Activated CD4-positive, alpha-beta T cell treated with anti-CD3 and anti-CD28 coated beads for 36 hours (primary cell): ENCODE data around the gene USHBP1. TPM values are rescaled to one million over a fixed set of nuclear protein-coding genes. Genes with fewer than 3 reads are reported as not detected.
A peak's percentile ranks its signal among the peaks of the same experiment; 100 is the strongest.

Source experiments
- ATAC-seq: fragments of 200-7000 bp; cut with Tn5 transposase; one replicate; pipeline ENCODE4 v1.10.0; 2021; ENCODE audit warnings: mild to moderate bottlenecking, moderate library complexity
- CTCF ChIA-PET: fragments of 350-600 bp; sonication (Branson Sonifier 250); formaldehyde crosslinking; loops from one replicate; lab custom pipeline; 2021; ENCODE audit warnings: antibody characterized with exemption; lab: Charles Lee
- POLR2A ChIA-PET: fragments of 350-600 bp; sonication (Branson Sonifier 250); formaldehyde crosslinking; loops from one replicate; lab custom pipeline; 2021; ENCODE audit warnings: antibody characterized with exemption, inconsistent platforms; lab: Charles Lee
- DNase-seq: peaks from one replicate; pipeline ENCODE4 v3.0.0-alpha.2; 2020
- H3K27ac Mint-ChIP-seq: one replicate; pipeline ENCODE4 v1.8.0; 2021; ENCODE audit warnings: mixed read lengths
- H3K27me3 Mint-ChIP-seq: one replicate; pipeline ENCODE4 v1.8.0; 2021; ENCODE audit warnings: mixed read lengths
- H3K36me3 Mint-ChIP-seq: one replicate; pipeline ENCODE4 v1.8.0; 2021; ENCODE audit warnings: low read depth, mixed read lengths
- H3K4me1 Mint-ChIP-seq: one replicate; pipeline ENCODE4 v1.8.0; 2021; ENCODE audit warnings: mixed read lengths
- H3K4me3 Mint-ChIP-seq: one replicate; pipeline ENCODE4 v1.8.0; 2021; ENCODE audit warnings: mild to moderate bottlenecking, moderate library complexity, mixed read lengths
- H3K9me3 Mint-ChIP-seq: one replicate; pipeline ENCODE4 v1.8.0; 2021; ENCODE audit warnings: low read depth, mixed read lengths
- intact Hi-C, 2 experiments: fragments of 100-400 bp; cut with DNase I in 1 of 2; cut with micrococcal nuclease in 1 of 2; formaldehyde crosslinking; loops; one replicate each; pipeline versions ENCODE4 v1.14.2 to v1.15.1; 2022 to 2024; cut with DNase I, micrococcal nuclease
- total RNA-seq, 2 experiments: library from RNA; stranded (reverse); gene quantifications; one replicate each; pipeline ENCODE4 v1.2.3, GENCODE V29; 2021

The USHBP1 gene
- under 1 TPM in 1 of 2 experiments, not detected in 1; 0.11 TPM for total RNA-seq

- Mint-ChIP-seq H3K4me3 (no peak within 1 kb of the TSS), H3K4me1 (peaks cover 17% of the 10 kb centered on the region), H3K36me3 (no peaks in the 10 kb centered on the region), H3K27ac (no peak within 1 kb of the TSS), H3K27me3 (no peaks in the 10 kb centered on the region), H3K9me3 (no peaks in the 10 kb centered on the region)
- no peak for DNase-seq
- ChIA-PET CTCF (interaction anchor here (0.6 to 2.3 kb wide), 2 partner anchors 9 to 29 kb away, joined by 3 to 10 read pairs; no protein-coding TSS in a partner anchor), POLR2A (no interaction called here)
- ATAC-seq: no peak
- intact Hi-C loops: loop anchor here in 1 of 2 experiments (10.0 kb wide), 2 partner anchors 370 to 790 kb away; partner anchors contain the start of gene EPS15L1
These were observed at the start of gene USHBP1 for GRCh38 chr19:17264641-17264979. TSS of gene USHBP1 (minus strand) at chr19:17264745. CDS start at chr19:17264299, 446 bp downstream.

- no peak for DNase-seq
- Mint-ChIP-seq H3K4me1 (peaks cover 20% of the 10 kb centered on the region), H3K9me3 (no peaks in the 10 kb centered on the region), H3K27me3 (no peaks in the 10 kb centered on the region), H3K36me3 (peaks cover 22% of the 10 kb centered on the region), H3K27ac (no peak overlapping the region), H3K4me3 (no peak overlapping the region)
- ChIA-PET POLR2A (no interaction called here), CTCF (no interaction called here)
- intact Hi-C loops: no loop called here
- no peak for ATAC-seq
These were observed 49.6 kb upstream of the USHBP1 start for GRCh38 chr19:17314007-17314593.

GRCh38 chr19:17312189-17313113, 47.9 kb upstream of the USHBP1 start:
- POLR2A ChIA-PET: no interaction called here
- Mint-ChIP-seq H3K4me1 (peaks cover 28% of the 10 kb centered on the region), H3K4me3 (no peak overlapping the region), H3K36me3 (peaks cover 22% of the 10 kb centered on the region), H3K9me3 (no peaks in the 10 kb centered on the region), H3K27ac (no peak overlapping the region), H3K27me3 (no peaks in the 10 kb centered on the region)
- no peak for ATAC-seq
- DNase-seq: no peak
- intact Hi-C loops: no loop called here
- CTCF ChIA-PET: interaction anchor here (1.0 kb wide), 1 partner anchor 52 kb away, joined by 3 read pairs; no protein-coding TSS in a partner anchor

- Mint-ChIP-seq H3K4me3 (peak overlapping the region; percentile 32), H3K4me1 (peaks cover 32% of the 10 kb centered on the region), H3K36me3 (peaks cover 22% of the 10 kb centered on the region), H3K27ac (no peak overlapping the region), H3K9me3 (no peaks in the 10 kb centered on the region), H3K27me3 (no peaks in the 10 kb centered on the region)
- DNase-seq: no peak
- intact Hi-C loops: no loop called here
- no peak for ATAC-seq
- CTCF ChIA-PET: interaction anchor here (0.7 to 0.8 kb wide), 3 partner anchors 18 to 300 kb away, joined by 3 to 4 read pairs (median 3); no protein-coding TSS in a partner anchor
- POLR2A ChIA-PET: no interaction called here
These were observed 47.1 kb upstream of the USHBP1 start for GRCh38 chr19:17311455-17312188.

GRCh38 chr19:17309965-17310461, 45.5 kb upstream of the USHBP1 start:
- H3K9me3 Mint-ChIP-seq: no peaks in the 10 kb centered on the region
- H3K4me3 Mint-ChIP-seq: peak overlapping the region; percentile 95
- DNase-seq (peak; percentile 51), ATAC-seq (no peak)
- H3K4me1 Mint-ChIP-seq: peaks cover 39% of the 10 kb centered on the region
- POLR2A ChIA-PET: interaction anchor here (1.0 to 1.8 kb wide), 2 partner anchors 25 to 95 kb away, joined by 5 to 11 read pairs; partner anchors contain the start of genes ANO8 and BST2
- peak overlapping the region; percentile 90 for H3K27ac Mint-ChIP-seq
- H3K36me3 Mint-ChIP-seq: peaks cover 12% of the 10 kb centered on the region
- CTCF ChIA-PET: interaction anchor here (0.8 to 3.6 kb wide), 5 partner anchors 11 to 79 kb away, joined by 3 to 13 read pairs (median 3); partner anchors contain the start of gene ANO8
- intact Hi-C loops: loop anchor here (1.0 to 5.0 kb wide), 13 partner anchors 18 to 768 kb away; partner anchors contain the start of genes GTPBP3 (in 2 of the 2), BABAM1 (in 1 of the 2), CHERP (in 1 of the 2) and HAUS8 (in 1 of the 2)
- H3K27me3 Mint-ChIP-seq: no peaks in the 10 kb centered on the region

GRCh38 chr19:17309198-17309964, 44.8 kb upstream of the USHBP1 start, which contains the start of gene DDA1:
TSS of gene DDA1 (plus strand) at chr19:17309563. CDS start at chr19:17309655, 92 bp downstream.
- H3K36me3 Mint-ChIP-seq: peaks cover 9% of the 10 kb centered on the region

GRCh38 chr19:17307876-17308377, 43.4 kb upstream of the USHBP1 start:
- no peak for ATAC-seq
- ChIA-PET CTCF (interaction anchor here (0.6 to 3.6 kb wide), 4 partner anchors 28 to 154 kb away, joined by 3 to 13 read pairs (median 4); no protein-coding TSS in a partner anchor), POLR2A (interaction anchor here (0.7 to 1.8 kb wide), 2 partner anchors 27 to 34 kb away, joined by 3 to 11 read pairs; partner anchors contain the start of gene ANO8)
- no peaks in the 10 kb centered on the region for H3K27me3 Mint-ChIP-seq
- intact Hi-C loops: loop anchor here in 1 of 2 experiments (2.0 to 5.0 kb wide), 2 partner anchors 83 to 766 kb away; partner anchors contain the start of gene CHERP
- peaks cover 6% of the 10 kb centered on the region for H3K36me3 Mint-ChIP-seq
- no peaks in the 10 kb centered on the region for H3K9me3 Mint-ChIP-seq
- peak overlapping the region; percentile 86 for H3K4me3 Mint-ChIP-seq
- peak overlapping the region; percentile 1 for H3K27ac Mint-ChIP-seq
- DNase-seq: no peak
- peaks cover 49% of the 10 kb centered on the region for H3K4me1 Mint-ChIP-seq

More at GRCh38 chr19:17309198-17309964, 44.8 kb upstream of the USHBP1 start, which contains the start of gene DDA1:
- H3K27me3 Mint-ChIP-seq: no peaks in the 10 kb centered on the region
- ChIA-PET CTCF (interaction anchor here (0.6 to 3.6 kb wide), 9 partner anchors 12 to 992 kb away, joined by 3 to 13 read pairs (median 5); partner anchors contain the start of genes BABAM1 and MVB12A), POLR2A (interaction anchor here (0.5 to 1.8 kb wide), 12 partner anchors 8 to 1233 kb away, joined by 3 to 11 read pairs (median 4); partner anchors contain the start of genes ANO8, BABAM1, BST2 and MVB12A)
- ATAC-seq (peak; percentile 82), DNase-seq (peak; percentile 100)
- intact Hi-C loops: loop anchor here (1.0 to 5.0 kb wide), 13 partner anchors 17 to 767 kb away; partner anchors contain the start of genes GTPBP3 (in 2 of the 2), BABAM1 (in 1 of the 2), CHERP (in 1 of the 2) and HAUS8 (in 1 of the 2)
- H3K27ac Mint-ChIP-seq: peak within 1 kb of the TSS; percentile 90
- peaks cover 42% of the 10 kb centered on the region for H3K4me1 Mint-ChIP-seq
- H3K4me3 Mint-ChIP-seq: peak within 1 kb of the TSS; percentile 95
- H3K9me3 Mint-ChIP-seq: no peaks in the 10 kb centered on the region

GRCh38 chr19:17306285-17306714, 41.8 kb upstream of the USHBP1 start:
- Mint-ChIP-seq H3K9me3 (no peaks in the 10 kb centered on the region), H3K36me3 (peaks cover 1% of the 10 kb centered on the region), H3K4me1 (peaks cover 51% of the 10 kb centered on the region), H3K27ac (peak overlapping the region; percentile 92), H3K4me3 (peak overlapping the region; percentile 86), H3K27me3 (no peaks in the 10 kb centered on the region)
- POLR2A ChIA-PET: no interaction called here
- CTCF ChIA-PET: interaction anchor here (0.9 to 5.1 kb wide), 4 partner anchors 13 to 83 kb away, joined by 3 to 24 read pairs (median 7); partner anchors contain the start of gene BABAM1
- intact Hi-C loops: loop anchor here in 1 of 2 experiments (5.0 kb wide), 1 partner anchor 764 kb away; the partner anchor contains the start of gene CHERP
- ATAC-seq (no peak), DNase-seq (no peak)
